Measurements from ENCODE around the gene GYG1. TPM values are rescaled to one million over a fixed set of nuclear protein-coding genes. Genes with fewer than 3 reads are reported as not detected.

Gene GYG1
- total RNA-seq, 1 donor from 2014 or later = 33.1 TPM

DNA sequence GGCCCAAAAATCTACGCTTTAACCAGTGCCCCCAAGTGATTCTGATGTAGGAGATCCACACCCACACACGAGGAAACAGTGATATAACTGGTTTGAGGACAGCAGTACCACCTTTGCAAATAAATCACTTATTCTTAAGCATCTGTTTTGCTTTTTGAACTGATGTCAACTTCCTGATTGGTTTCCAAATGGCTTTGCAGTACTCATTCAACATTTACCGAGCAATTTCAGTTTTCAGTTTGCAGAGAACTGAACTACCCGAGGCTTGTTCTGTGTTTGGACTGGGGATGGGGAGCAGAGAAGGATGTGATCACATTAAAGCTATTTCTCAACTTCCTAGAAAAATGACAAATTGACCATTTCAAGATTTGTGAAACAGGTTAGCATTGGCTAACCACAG lies 1.1 kb upstream of the GYG1 start:
- Mint-ChIP-seq H3K4me3 (peak overlapping the region; percentile 85), H3K4me1 (ENCODE audit: unreplicated experiment) (peaks cover 11% of the 10 kb centered on the region), H3K36me3 (peaks cover 3% of the 10 kb centered on the region), H3K27ac (peak overlapping the region; percentile 70), H3K9me3 (no peaks in the 10 kb centered on the region), H3K27me3 (peaks cover 6% of the 10 kb centered on the region)
- TF ChIP-seq, protein P1, sequence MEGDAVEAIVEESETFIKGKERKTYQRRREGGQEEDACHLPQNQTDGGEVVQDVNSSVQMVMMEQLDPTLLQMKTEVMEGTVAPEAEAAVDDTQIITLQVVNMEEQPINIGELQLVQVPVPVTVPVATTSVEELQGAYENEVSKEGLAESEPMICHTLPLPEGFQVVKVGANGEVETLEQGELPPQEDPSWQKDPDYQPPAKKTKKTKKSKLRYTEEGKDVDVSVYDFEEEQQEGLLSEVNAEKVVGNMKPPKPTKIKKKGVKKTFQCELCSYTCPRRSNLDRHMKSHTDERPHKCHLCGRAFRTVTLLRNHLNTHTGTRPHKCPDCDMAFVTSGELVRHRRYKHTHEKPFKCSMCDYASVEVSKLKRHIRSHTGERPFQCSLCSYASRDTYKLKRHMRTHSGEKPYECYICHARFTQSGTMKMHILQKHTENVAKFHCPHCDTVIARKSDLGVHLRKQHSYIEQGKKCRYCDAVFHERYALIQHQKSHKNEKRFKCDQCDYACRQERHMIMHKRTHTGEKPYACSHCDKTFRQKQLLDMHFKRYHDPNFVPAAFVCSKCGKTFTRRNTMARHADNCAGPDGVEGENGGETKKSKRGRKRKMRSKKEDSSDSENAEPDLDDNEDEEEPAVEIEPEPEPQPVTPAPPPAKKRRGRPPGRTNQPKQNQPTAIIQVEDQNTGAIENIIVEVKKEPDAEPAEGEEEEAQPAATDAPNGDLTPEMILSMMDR (conservative IDR thresholded peaks at IDR 0.05) = no peak
- no peak for DNase-seq (ENCODE audit: extremely low spot score, unreplicated experiment)

DNA sequence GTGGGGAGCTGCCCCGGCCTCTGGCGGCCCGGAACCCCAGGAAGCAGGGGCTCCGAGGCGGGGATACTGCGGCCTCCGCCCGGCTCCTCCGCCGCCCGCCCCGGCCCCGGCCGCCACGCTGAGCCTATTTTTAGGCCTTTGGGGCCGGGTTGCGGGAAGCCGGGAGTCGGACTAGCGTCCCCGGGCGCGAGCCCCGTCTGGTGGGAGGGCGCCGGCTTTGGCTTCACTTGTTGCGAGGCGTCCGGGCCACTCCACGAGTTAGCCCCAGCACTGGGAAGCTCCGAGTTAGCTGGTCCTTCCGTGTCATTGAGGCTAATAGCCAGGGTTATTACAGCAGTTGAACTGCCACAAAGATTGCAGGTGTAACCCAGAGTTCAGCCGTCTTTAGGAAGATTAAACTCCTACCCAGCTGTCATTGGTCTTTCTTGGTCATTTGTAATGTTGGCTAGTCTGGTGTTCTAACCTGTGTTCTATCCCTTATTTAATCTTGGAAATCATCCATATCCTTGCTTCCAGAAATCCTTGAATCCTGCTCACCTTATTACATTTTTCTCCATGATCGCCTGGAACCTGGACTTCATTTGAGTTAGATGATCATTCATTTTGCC lies 791 bp downstream of the GYG1 start:
- Mint-ChIP-seq H3K4me3 (peak overlapping the region; percentile 85), H3K27me3 (peaks cover 6% of the 10 kb centered on the region), H3K4me1 (ENCODE audit: unreplicated experiment) (peaks cover 11% of the 10 kb centered on the region), H3K9me3 (no peaks in the 10 kb centered on the region), H3K36me3 (peaks cover 17% of the 10 kb centered on the region), H3K27ac (peak overlapping the region; percentile 65)
- peak; percentile 73 for DNase-seq (ENCODE audit: extremely low spot score, unreplicated experiment)
- TF ChIP-seq, protein P1 (conservative IDR thresholded peaks at IDR 0.05) = no peak

- H3K4me1 Mint-ChIP-seq (ENCODE audit: unreplicated experiment) = peaks cover 11% of the 10 kb centered on the region
- H3K9me3 Mint-ChIP-seq = no peaks in the 10 kb centered on the region
- peak overlapping the region; percentile 85 for H3K4me3 Mint-ChIP-seq
- DNase-seq (ENCODE audit: extremely low spot score, unreplicated experiment) = no peak
- H3K27me3 Mint-ChIP-seq = peaks cover 6% of the 10 kb centered on the region
- H3K36me3 Mint-ChIP-seq = peaks cover 17% of the 10 kb centered on the region
- peak overlapping the region; percentile 65 for H3K27ac Mint-ChIP-seq
- TF ChIP-seq, protein P1 (conservative IDR thresholded peaks at IDR 0.05) = no peak
These were observed 1.4 kb downstream of the GYG1 start for GRCh38 chr3:148992635-148993255.

DNA sequence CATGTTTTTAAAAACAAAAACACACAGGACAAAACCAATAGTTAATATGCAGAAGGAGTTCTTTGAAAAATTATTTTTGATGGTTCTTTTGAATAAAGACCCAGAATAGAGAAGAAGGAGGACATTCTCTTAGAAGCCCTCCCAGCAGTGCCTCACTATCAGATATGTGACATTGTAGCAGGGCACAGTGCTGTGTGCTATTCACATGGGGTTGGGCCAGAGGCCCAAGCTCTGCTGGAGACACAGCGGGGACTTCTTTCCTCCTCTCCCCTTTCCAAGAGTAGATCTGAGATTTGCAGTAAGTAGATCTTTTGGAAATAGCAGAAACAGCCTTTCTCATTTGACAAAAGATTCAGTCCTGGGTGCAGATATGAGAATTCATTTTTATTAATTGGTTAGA lies 6.3 kb downstream of the GYG1 start:
- H3K4me1 Mint-ChIP-seq (ENCODE audit: unreplicated experiment) = peaks cover 1% of the 10 kb centered on the region
- no peak for DNase-seq (ENCODE audit: extremely low spot score, unreplicated experiment)
- TF ChIP-seq, protein P1 (conservative IDR thresholded peaks at IDR 0.05) = no peak
- H3K27me3 Mint-ChIP-seq = peaks cover 3% of the 10 kb centered on the region
- no peak overlapping the region for H3K27ac Mint-ChIP-seq
- H3K4me3 Mint-ChIP-seq = no peak overlapping the region
- H3K36me3 Mint-ChIP-seq = peaks cover 23% of the 10 kb centered on the region
- no peaks in the 10 kb centered on the region for H3K9me3 Mint-ChIP-seq

DNA sequence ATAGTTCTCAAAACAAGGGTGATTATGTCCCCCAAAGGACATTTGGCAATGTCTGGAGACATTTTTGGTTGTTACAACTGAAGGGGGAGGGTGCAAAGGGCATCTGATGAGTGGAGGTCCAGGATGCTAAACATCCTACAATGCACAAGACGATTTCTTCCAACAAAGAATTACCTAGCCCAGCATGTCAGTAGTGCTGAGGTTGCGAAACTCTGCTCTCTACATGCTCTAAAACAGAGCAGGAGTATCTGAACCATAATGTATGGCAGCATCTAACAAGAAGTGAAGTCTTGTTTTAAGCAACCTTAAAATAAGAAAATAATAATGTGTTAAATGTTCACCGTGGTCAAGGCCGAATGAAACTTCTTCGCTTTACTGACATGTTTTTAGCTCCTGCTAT lies 7.0 kb downstream of the GYG1 start:
- H3K27me3 Mint-ChIP-seq = no peaks in the 10 kb centered on the region
- no peaks in the 10 kb centered on the region for H3K4me1 Mint-ChIP-seq (ENCODE audit: unreplicated experiment)
- no peaks in the 10 kb centered on the region for H3K9me3 Mint-ChIP-seq
- H3K4me3 Mint-ChIP-seq = no peak overlapping the region
- TF ChIP-seq, protein P1 (conservative IDR thresholded peaks at IDR 0.05) = no peak
- H3K36me3 Mint-ChIP-seq = peaks cover 22% of the 10 kb centered on the region
- DNase-seq (ENCODE audit: extremely low spot score, unreplicated experiment) = no peak
- no peak overlapping the region for H3K27ac Mint-ChIP-seq

Data from type B pancreatic cell (in vitro differentiated cells).